ENCODE measurements around the gene CTNND1.
"Not testable (repeated sequence)": the region's sequence is repeated elsewhere in the genome, so short reads cannot be mapped to it uniquely, and the experiment has no call there.

Gene CTNND1

GRCh38 chr11:57761301-57762234, at the start of gene CTNND1:
Gene CTNND1 (plus strand): TSS chr11:57761802. CDS start chr11:57791479, 29,677 bp downstream.
- peak in 1 of 2 donors; percentile 52 for DNase-seq

GRCh38 chr11:57712256-57713150, 49.1 kb upstream of the CTNND1 start, which contains the start of gene TMX2:
Gene TMX2 (plus strand): TSS chr11:57712593. CDS start chr11:57712619, 26 bp downstream.
- peak; percentile 93 to 95 for DNase-seq

- no peak for DNase-seq
Observed at GRCh38 chr11:57713835-57714234, 47.8 kb upstream of the CTNND1 start.

GRCh38 chr11:57716726-57717125, 44.9 kb upstream of the CTNND1 start:
- not testable (repeated sequence) for DNase-seq

- DNase-seq, result no peak
Observed at GRCh38 chr11:57727185-57727584, 34.4 kb upstream of the CTNND1 start.

GRCh38 chr11:57728829-57729228, 32.8 kb upstream of the CTNND1 start:
- no peak for DNase-seq

GRCh38 chr11:57729479-57729878, 32.1 kb upstream of the CTNND1 start:
- DNase-seq, result no peak

GRCh38 chr11:57732661-57733060, 28.9 kb upstream of the CTNND1 start:
- DNase-seq, result no peak

GRCh38 chr11:57735619-57736298, 25.8 kb upstream of the CTNND1 start:
- no peak for DNase-seq

- DNase-seq, result peak; percentile 92
Observed at GRCh38 chr11:57741132-57742086, 20.2 kb upstream of the CTNND1 start, which contains the start of gene SELENOH. Gene SELENOH (plus strand): TSS chr11:57741491. CDS start chr11:57741596, 105 bp downstream.

- DNase-seq, result no peak
Observed at GRCh38 chr11:57742087-57742452, 19.5 kb upstream of the CTNND1 start.

GRCh38 chr11:57744357-57744756, 17.2 kb upstream of the CTNND1 start:
- no peak for DNase-seq

GRCh38 chr11:57745206-57745605, 16.4 kb upstream of the CTNND1 start:
- DNase-seq, result no peak

- DNase-seq, result no peak
Observed at GRCh38 chr11:57746920-57747319, 14.7 kb upstream of the CTNND1 start.

- DNase-seq, result no peak
Observed at GRCh38 chr11:57751176-57751575, 10.4 kb upstream of the CTNND1 start.

GRCh38 chr11:57751676-57752253, 9.8 kb upstream of the CTNND1 start, which contains the start of gene BTBD18:
Gene BTBD18 (minus strand): TSS chr11:57751819. CDS start chr11:57751188, 631 bp downstream.
- DNase-seq, result peak in 1 of 2 donors; percentile 22

- DNase-seq, result no peak
Observed at GRCh38 chr11:57752954-57753353, 8.6 kb upstream of the CTNND1 start.

GRCh38 chr11:57758174-57758573, 3.4 kb upstream of the CTNND1 start:
- DNase-seq, result no peak

GRCh38 chr11:57762235-57762861, 746 bp downstream of the CTNND1 start:
- no peak for DNase-seq

GRCh38 chr11:57763568-57763967, 2.0 kb downstream of the CTNND1 start:
- no peak for DNase-seq
